ENCODE results near the gene COL4A1.
A peak's percentile ranks its signal among the peaks of the same experiment; 100 is the strongest.

COL4A1 gene

GRCh38 chr13:110130431-110130830, 176.5 kb downstream of the COL4A1 start:
- CTCF ChIA-PET = interaction anchor here (1.4 kb wide), 1 partner anchor 17 kb away, joined by 4 read pairs; no protein-coding TSS in a partner anchor

GRCh38 chr13:110129539-110130186, 177.3 kb downstream of the COL4A1 start:
- no peak overlapping the region for H3K27ac ChIP-seq (ENCODE audit: insufficient read depth in 1 of 2, low read depth in 1 of 2, low read length in 2 of 2, poor library complexity in 1 of 2, severe bottlenecking in 2 of 2)
- peaks cover 0 to 14% (median 8%) of the 10 kb centered on the region in 4 experiments for H3K4me1 ChIP-seq (ENCODE audit: control extremely low read depth in 1 of 4, control insufficient read depth in 4 of 4, insufficient read depth in 4 of 4, low read length in 3 of 4)
- no peak for DNase-seq
- WGBS (ENCODE audit: insufficient coverage) = 90% methylated on average over 9 of the region's 14 CpGs
- ChIA-PET CTCF (interaction anchor here (1.4 kb wide), 1 partner anchor 16 kb away, joined by 4 read pairs; no protein-coding TSS in a partner anchor), POLR2A (no interaction called here)
- H3K4me3 ChIP-seq (ENCODE audit: control insufficient read depth in 1 of 7, extremely low read depth in 1 of 7, insufficient read depth in 4 of 7, low read depth in 2 of 7, low read length in 6 of 7) = no peak overlapping the region
- peaks cover 0 to 5% (median 0%) of the 10 kb centered on the region in 5 experiments for H3K27me3 ChIP-seq (replicated peaks in 2 of 5; ENCODE audit: control insufficient read depth in 4 of 5, insufficient read depth in 5 of 5, low read length in 4 of 5)
- H3K9me3 ChIP-seq (ENCODE audit: control extremely low read depth in 1 of 5, control insufficient read depth in 4 of 5, insufficient read depth in 2 of 5, low read depth in 1 of 5, low read length in 4 of 5) = no peaks in the 10 kb centered on the region
- H3K36me3 ChIP-seq (ENCODE audit: control insufficient read depth in 4 of 4, insufficient read depth in 4 of 4, low read length in 3 of 4) = no peaks in the 10 kb centered on the region

More at GRCh38 chr13:110130431-110130830, 176.5 kb downstream of the COL4A1 start:
- no peak for DNase-seq
- Histone ChIP-seq H3K9me3 (ENCODE audit: control extremely low read depth in 1 of 5, control insufficient read depth in 4 of 5, insufficient read depth in 2 of 5, low read depth in 1 of 5, low read length in 4 of 5) (no peaks in the 10 kb centered on the region), H3K27ac (ENCODE audit: insufficient read depth in 1 of 2, low read depth in 1 of 2, low read length in 2 of 2, poor library complexity in 1 of 2, severe bottlenecking in 2 of 2) (no peak overlapping the region), H3K36me3 (ENCODE audit: control insufficient read depth in 4 of 4, insufficient read depth in 4 of 4, low read length in 3 of 4) (no peaks in the 10 kb centered on the region), H3K4me3 (ENCODE audit: control insufficient read depth in 1 of 7, extremely low read depth in 1 of 7, insufficient read depth in 4 of 7, low read depth in 2 of 7, low read length in 6 of 7) (no peak overlapping the region), H3K4me1 (ENCODE audit: control extremely low read depth in 1 of 4, control insufficient read depth in 4 of 4, insufficient read depth in 4 of 4, low read length in 3 of 4) (peaks cover 0 to 8% (median 6%) of the 10 kb centered on the region in 4 experiments), H3K27me3 (replicated peaks in 2 of 5; ENCODE audit: control insufficient read depth in 4 of 5, insufficient read depth in 5 of 5, low read length in 4 of 5) (peaks cover 0 to 5% (median 0%) of the 10 kb centered on the region in 5 experiments)
- POLR2A ChIA-PET = no interaction called here
- WGBS (ENCODE audit: insufficient coverage) = 100% methylated on average over 3 of the region's 3 CpGs

GRCh38 chr13:110129076-110129475, 177.9 kb downstream of the COL4A1 start:
- POLR2A ChIA-PET = no interaction called here
- Histone ChIP-seq H3K9me3 (ENCODE audit: control extremely low read depth in 1 of 5, control insufficient read depth in 4 of 5, insufficient read depth in 2 of 5, low read depth in 1 of 5, low read length in 4 of 5) (no peaks in the 10 kb centered on the region), H3K4me3 (ENCODE audit: control insufficient read depth in 1 of 7, extremely low read depth in 1 of 7, insufficient read depth in 4 of 7, low read depth in 2 of 7, low read length in 6 of 7) (no peak overlapping the region), H3K27ac (ENCODE audit: insufficient read depth in 1 of 2, low read depth in 1 of 2, low read length in 2 of 2, poor library complexity in 1 of 2, severe bottlenecking in 2 of 2) (no peak overlapping the region), H3K4me1 (ENCODE audit: control extremely low read depth in 1 of 4, control insufficient read depth in 4 of 4, insufficient read depth in 4 of 4, low read length in 3 of 4) (peaks cover 0 to 14% (median 9%) of the 10 kb centered on the region in 4 experiments), H3K27me3 (replicated peaks in 2 of 5; ENCODE audit: control insufficient read depth in 4 of 5, insufficient read depth in 5 of 5, low read length in 4 of 5) (peaks cover 0 to 9% (median 3%) of the 10 kb centered on the region in 5 experiments), H3K36me3 (ENCODE audit: control insufficient read depth in 4 of 4, insufficient read depth in 4 of 4, low read length in 3 of 4) (no peaks in the 10 kb centered on the region)
- WGBS (ENCODE audit: insufficient coverage) = 98% methylated on average over 16 of the region's 17 CpGs
- CTCF ChIA-PET = no interaction called here
- DNase-seq = no peak

GRCh38 chr13:110128546-110128945, 178.4 kb downstream of the COL4A1 start:
- DNase-seq = no peak
- Histone ChIP-seq H3K27me3 (replicated peaks in 2 of 5; ENCODE audit: control insufficient read depth in 4 of 5, insufficient read depth in 5 of 5, low read length in 4 of 5) (peaks cover 0 to 12% (median 3%) of the 10 kb centered on the region in 5 experiments), H3K36me3 (ENCODE audit: control insufficient read depth in 4 of 4, insufficient read depth in 4 of 4, low read length in 3 of 4) (no peaks in the 10 kb centered on the region), H3K4me1 (ENCODE audit: control extremely low read depth in 1 of 4, control insufficient read depth in 4 of 4, insufficient read depth in 4 of 4, low read length in 3 of 4) (peaks cover 0 to 14% (median 9%) of the 10 kb centered on the region in 4 experiments), H3K9me3 (ENCODE audit: control extremely low read depth in 1 of 5, control insufficient read depth in 4 of 5, insufficient read depth in 2 of 5, low read depth in 1 of 5, low read length in 4 of 5) (no peaks in the 10 kb centered on the region), H3K27ac (ENCODE audit: insufficient read depth in 1 of 2, low read depth in 1 of 2, low read length in 2 of 2, poor library complexity in 1 of 2, severe bottlenecking in 2 of 2) (no peak overlapping the region), H3K4me3 (ENCODE audit: control insufficient read depth in 1 of 7, extremely low read depth in 1 of 7, insufficient read depth in 4 of 7, low read depth in 2 of 7, low read length in 6 of 7) (no peak overlapping the region)
- ChIA-PET CTCF (no interaction called here), POLR2A (no interaction called here)
- 81% methylated on average over 5 of the region's 8 CpGs for WGBS (ENCODE audit: insufficient coverage)

GRCh38 chr13:110127986-110128511, 178.9 kb downstream of the COL4A1 start:
- Histone ChIP-seq H3K27ac (ENCODE audit: insufficient read depth in 1 of 2, low read depth in 1 of 2, low read length in 2 of 2, poor library complexity in 1 of 2, severe bottlenecking in 2 of 2) (no peak overlapping the region), H3K9me3 (ENCODE audit: control extremely low read depth in 1 of 5, control insufficient read depth in 4 of 5, insufficient read depth in 2 of 5, low read depth in 1 of 5, low read length in 4 of 5) (no peaks in the 10 kb centered on the region), H3K27me3 (replicated peaks in 2 of 5; ENCODE audit: control insufficient read depth in 4 of 5, insufficient read depth in 5 of 5, low read length in 4 of 5) (peaks cover 0 to 17% (median 3%) of the 10 kb centered on the region in 5 experiments), H3K36me3 (ENCODE audit: control insufficient read depth in 4 of 4, insufficient read depth in 4 of 4, low read length in 3 of 4) (no peaks in the 10 kb centered on the region), H3K4me3 (ENCODE audit: control insufficient read depth in 1 of 7, extremely low read depth in 1 of 7, insufficient read depth in 4 of 7, low read depth in 2 of 7, low read length in 6 of 7) (no peak overlapping the region), H3K4me1 (ENCODE audit: control extremely low read depth in 1 of 4, control insufficient read depth in 4 of 4, insufficient read depth in 4 of 4, low read length in 3 of 4) (peaks cover 0 to 14% (median 9%) of the 10 kb centered on the region in 4 experiments)
- ChIA-PET CTCF (no interaction called here), POLR2A (no interaction called here)
- 61% methylated on average over 3 of the region's 6 CpGs for WGBS (ENCODE audit: insufficient coverage)
- DNase-seq = peak in 1 of 3 donors; percentile 18

GRCh38 chr13:110126391-110126961, 180.5 kb downstream of the COL4A1 start:
- Histone ChIP-seq H3K4me1 (ENCODE audit: control extremely low read depth in 1 of 4, control insufficient read depth in 4 of 4, insufficient read depth in 4 of 4, low read length in 3 of 4) (peaks cover 0 to 14% (median 9%) of the 10 kb centered on the region in 4 experiments), H3K27ac (ENCODE audit: insufficient read depth in 1 of 2, low read depth in 1 of 2, low read length in 2 of 2, poor library complexity in 1 of 2, severe bottlenecking in 2 of 2) (no peak overlapping the region), H3K36me3 (ENCODE audit: control insufficient read depth in 4 of 4, insufficient read depth in 4 of 4, low read length in 3 of 4) (no peaks in the 10 kb centered on the region), H3K9me3 (ENCODE audit: control extremely low read depth in 1 of 5, control insufficient read depth in 4 of 5, insufficient read depth in 2 of 5, low read depth in 1 of 5, low read length in 4 of 5) (no peaks in the 10 kb centered on the region), H3K4me3 (ENCODE audit: control insufficient read depth in 1 of 7, extremely low read depth in 1 of 7, insufficient read depth in 4 of 7, low read depth in 2 of 7, low read length in 6 of 7) (peak overlapping the region in 1 of 7 experiments; percentile 4), H3K27me3 (replicated peaks in 2 of 5; ENCODE audit: control insufficient read depth in 4 of 5, insufficient read depth in 5 of 5, low read length in 4 of 5) (peaks cover 0 to 22% (median 3%) of the 10 kb centered on the region in 5 experiments)
- WGBS (ENCODE audit: insufficient coverage) = 1% methylated on average over 10 of the region's 12 CpGs
- CTCF ChIA-PET = no interaction called here
- POLR2A ChIA-PET = no interaction called here
- peak in 1 of 3 donors; percentile 21 for DNase-seq
